Activated T-cell treated with anti-CD3 and anti-CD28 coated beads for 48 hours (primary cell): ENCODE measurements around the gene CCNK.
A peak's percentile ranks its signal among the peaks of the same experiment; 100 is the strongest.

Experiments used
- DNase-seq: peaks from one replicate; pipeline ENCODE4 v3.0.0-alpha.2; 2020; ENCODE audit warnings: low read depth

Gene CCNK

DNA sequence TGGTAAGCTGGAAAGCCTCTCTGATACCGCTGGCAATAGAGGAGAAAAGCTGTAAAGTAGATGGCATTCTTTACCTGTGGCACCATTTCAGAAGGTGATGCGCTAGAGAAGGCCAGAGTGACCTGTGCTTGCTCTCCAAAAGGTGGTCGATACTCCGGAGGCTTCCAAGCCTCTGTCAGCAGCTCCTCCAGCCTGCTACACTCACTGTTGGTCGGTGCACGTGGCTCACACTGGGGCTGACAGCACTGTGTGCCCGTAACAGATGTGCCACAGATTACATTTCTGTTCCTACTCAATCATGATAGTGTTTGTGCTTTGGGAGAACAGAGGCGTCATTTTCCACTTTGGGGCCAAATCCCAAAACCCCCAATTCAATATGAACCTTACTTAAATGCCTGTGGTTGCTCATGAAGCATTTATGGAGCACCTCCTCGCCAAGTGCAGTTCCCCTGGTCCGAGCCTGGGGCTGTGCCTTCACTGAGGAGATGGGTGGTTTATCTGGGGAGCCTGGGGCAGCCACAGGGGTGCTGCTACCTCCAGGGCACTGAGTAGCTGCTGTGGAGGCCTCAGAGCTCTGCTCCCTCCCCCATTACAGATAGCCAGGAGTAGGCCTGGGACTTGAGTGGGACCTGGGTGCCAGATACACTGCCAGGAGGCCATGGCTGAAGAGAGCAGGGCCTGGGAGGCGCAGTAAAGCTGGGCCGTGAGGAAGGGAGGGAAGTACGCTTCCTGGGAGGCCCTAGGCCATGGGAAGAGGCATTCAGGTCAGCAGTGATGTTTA is 26.8 kb downstream of the CCNK start:
- DNase-seq, result no peak

DNA sequence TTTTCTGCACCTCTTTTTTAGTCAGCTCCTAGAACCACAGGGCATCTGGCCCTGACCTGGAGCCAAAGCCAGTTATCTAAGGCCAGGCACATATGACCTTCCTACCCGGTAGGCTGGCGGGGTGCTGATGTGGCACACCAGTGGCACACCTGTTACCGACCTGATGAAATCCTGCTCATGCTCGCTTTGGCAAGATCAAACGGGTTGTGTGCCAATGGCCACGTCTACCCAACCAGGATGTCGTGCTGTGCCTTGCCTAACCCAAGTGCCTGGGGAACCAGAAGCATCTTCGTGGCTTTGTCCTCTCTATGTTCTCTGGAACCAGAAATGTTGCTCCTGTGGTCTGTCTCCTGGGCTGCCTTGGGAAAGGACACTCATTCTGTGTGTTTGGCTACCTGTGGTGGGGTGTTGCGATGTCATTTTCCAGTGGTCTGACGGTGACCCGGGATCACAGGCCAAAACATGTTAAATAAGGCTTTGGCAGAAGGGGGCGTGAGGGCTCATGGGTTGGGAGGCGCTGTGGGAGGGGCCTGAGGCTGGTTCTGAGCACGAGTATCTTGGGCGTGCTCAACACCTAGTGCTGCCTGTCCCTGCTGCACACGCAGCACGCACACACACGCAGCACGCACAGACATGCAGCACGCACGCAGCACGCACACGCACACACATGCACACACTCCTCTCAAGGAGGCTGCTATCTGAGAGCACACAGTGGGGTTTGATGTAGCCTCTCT is 27.9 kb downstream of the CCNK start:
- no peak for DNase-seq

DNA sequence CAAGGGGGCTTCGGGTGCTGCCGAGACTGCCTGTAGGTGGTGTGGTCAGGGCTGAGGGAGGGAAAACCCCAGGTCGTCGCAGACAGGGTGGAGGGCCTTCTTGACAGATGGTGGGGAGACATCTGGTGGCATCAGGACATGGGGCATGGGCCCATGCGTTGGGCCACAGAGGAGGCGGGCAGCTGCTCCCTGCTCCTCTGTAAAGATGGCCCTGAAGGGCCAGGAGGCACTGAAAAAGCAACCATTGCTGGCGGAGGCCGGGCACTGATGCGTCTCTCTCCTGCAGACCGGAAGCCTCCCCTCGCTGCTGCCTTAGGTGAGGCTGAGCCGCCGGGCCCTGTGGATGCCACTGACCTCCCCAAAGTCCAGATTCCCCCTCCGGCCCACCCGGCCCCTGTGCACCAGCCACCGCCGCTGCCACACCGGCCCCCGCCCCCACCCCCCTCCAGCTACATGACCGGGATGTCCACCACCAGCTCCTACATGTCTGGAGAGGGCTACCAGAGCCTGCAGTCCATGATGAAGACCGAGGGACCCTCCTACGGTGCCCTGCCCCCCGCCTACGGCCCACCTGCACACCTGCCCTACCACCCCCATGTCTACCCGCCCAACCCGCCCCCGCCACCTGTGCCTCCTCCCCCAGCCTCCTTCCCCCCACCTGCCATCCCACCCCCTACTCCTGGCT is 28.8 kb downstream of the CCNK start:
- DNase-seq, result no peak

DNA sequence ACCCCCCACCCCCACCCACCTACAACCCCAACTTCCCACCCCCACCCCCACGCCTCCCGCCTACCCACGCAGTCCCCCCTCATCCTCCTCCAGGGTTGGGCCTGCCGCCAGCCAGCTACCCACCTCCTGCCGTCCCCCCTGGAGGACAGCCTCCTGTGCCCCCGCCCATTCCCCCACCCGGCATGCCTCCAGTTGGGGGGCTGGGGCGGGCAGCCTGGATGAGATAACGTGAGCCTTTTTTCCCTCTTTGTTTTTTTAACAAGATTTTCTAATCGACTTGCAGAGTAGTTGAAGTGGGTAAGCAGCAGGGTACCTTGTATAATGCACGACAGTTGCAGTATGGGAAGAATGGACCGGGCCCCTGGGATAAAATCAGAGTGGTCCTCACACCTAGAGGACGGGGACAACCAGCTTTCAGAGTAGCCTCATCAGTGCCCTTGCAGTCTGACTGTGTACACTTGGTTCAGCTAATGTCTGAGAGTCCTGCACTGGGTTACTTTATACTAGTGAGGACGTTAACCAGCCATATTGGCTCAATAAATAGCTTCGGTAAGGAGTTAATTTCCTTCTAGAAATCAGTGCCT is 29.4 kb downstream of the CCNK start:
- no peak for DNase-seq

DNA sequence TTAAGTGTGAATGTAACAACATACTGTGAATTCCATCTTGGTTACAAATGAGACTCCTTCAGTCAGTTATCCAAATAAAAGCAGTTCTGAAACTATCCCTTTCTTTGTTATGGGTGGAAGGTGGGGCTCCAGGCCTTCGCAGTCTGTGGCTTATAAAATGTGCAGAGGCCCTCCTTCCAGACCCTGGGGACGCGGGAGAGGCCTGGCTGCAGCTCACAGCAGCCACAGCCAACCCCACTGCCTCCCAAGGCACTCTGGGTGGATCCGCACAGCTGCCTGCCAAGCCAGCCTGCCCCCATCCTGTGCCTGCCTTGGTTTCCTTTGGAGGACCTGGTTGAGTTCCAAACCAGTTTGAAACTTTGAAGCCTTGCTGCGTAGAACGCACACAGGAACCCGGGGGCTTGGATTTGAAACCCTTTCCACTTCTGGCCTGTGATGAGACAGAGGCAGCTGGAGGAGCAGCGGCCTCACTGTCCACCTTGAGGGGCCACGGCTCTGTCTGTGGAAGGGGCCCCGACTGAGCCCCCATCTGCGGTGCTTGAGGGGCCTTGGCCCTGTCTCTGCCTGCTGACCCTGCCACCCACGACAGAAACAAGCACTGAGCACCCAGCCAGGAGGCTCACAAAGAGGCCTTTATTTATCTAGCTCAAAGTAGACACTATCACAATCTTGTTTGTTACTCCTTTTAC is 30.4 kb downstream of the CCNK start:
- DNase-seq, result no peak

DNA sequence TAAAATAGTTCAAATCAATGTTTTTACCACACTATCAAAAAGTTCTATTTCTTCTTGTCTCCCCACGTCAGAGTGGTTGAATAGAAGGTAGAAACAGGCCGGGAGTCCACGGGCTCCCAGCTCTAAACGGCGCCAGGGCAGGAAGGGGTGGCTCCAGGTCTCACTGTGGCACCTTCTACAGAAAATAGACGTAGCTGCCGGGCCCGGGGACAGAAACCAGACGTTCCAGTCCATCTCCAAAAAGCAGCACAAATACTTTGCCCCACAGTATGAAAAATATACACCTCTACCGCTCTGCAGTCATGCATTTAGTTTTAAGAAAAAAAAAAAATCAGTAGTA is 30.9 kb downstream of the CCNK start:
- DNase-seq, result no peak

DNA sequence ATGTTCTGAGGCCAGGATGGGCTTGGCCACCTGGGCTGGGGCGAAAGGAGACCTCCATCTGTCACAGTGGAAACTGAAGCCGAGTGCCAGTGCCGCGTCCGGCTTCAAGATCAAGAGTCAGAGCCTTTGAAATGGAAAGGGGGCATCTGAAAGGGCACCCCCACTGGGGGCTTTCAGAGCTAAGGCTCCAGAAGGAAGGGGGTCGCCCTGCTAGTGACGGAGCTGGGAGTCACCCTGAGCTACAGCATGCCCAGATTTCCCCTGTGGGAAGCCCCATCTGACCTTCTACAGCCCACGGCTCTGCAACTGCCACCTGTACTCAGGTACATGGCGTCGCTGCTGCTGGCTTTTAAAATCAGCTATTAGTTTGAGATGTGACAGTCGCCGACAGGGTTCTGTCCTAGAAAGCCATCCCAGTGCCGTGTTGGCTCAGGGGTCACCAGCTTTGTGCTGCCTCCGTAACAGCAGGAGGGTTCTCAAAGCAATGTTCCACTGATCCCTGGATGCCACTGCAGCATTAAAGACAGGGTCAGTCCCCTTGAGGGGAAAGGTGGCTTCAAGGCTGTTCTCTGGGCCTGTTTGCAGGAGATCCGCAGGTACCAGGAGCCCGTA is 31.5 kb downstream of the CCNK start:
- no peak for DNase-seq

DNA sequence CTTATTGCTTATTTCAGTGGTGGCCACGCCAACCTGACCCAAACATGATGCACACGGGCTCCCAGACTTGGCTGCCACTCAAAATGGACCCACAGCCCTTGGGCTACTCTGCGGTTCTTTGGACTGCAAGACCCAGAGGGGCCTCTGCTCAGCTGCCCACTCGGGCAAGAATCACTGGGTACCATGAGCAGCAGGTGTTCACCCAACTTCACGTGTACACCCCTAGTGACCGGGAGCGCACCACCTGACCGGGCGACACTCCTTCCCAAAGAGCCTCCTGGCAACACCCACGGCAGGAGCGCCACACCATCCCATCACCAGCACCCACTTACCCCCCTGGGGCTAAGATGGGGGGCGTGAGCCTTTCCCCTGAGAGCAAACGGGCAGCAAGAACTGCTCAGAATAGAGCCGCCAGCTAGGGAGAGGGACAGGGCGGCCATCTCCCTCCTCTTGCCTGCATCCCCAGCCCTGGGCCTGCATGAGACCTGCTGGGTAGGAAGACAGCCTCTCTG is 32.0 kb downstream of the CCNK start:
- DNase-seq, result no peak

DNA sequence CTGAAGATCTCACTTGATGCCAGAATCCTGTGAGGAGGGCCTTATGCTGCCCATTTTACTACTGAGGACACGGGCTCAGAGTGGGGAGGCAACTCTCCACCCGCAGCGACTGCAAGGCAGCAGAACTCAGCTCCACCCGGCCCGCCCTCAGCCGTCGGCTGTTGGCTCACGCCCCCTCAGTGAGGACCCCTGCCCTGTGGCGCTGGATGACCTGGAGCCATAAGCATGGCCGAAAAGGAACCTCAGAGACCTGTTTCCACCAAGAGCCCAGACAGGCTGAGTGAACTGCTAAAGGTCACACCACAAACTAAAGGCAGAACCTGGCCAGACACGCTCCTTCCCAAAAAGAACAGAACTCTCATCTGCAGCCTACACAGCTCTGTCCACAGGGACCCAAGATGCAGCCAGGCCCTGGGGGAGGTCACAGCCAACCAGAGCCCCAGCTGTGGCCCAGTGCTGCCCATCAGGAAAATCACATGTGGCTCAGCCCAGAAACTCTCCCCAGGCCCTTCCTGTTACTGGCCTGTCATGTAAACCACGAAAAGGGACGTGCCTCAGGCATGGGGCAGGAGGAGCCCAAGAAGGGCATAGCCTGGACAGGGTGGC is 32.8 kb downstream of the CCNK start:
- no peak for DNase-seq

DNA sequence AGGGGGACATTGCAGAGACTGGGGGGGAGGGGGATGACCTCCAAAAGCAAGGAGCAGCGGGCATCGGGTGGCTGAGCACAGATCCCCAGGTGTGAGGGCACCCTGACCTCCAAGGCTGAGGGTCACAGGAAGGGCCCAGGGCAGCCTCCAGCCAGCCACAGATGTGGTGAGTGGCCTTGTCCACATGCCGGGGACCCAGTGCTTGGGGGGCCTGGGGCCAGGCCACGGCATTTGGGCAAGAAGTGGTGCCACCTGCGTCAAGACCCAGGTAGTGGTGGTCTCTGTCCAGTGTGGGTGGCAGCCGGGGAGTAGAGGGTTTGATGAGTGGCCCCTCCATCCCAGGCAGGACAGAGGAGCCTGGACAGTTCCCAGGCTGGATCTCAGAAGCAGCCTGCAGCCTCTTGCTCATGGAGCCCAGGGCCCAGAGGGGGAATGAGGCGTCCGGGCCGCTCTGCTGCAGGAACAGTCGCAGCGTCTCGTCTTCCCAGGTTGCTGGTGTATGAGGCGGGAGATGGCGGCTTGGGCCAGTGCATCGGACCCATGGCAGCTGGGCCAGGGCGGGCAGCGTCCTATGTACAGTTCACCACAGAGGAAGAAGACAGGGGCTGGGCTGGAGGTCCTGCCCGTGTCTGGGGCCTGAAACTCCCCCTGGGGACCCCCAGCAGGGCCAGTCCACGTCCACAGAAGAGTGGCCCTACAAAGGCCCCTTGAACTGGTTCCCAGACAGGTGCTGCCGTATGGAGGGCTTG is 33.5 kb downstream of the CCNK start:
- no peak for DNase-seq

DNA sequence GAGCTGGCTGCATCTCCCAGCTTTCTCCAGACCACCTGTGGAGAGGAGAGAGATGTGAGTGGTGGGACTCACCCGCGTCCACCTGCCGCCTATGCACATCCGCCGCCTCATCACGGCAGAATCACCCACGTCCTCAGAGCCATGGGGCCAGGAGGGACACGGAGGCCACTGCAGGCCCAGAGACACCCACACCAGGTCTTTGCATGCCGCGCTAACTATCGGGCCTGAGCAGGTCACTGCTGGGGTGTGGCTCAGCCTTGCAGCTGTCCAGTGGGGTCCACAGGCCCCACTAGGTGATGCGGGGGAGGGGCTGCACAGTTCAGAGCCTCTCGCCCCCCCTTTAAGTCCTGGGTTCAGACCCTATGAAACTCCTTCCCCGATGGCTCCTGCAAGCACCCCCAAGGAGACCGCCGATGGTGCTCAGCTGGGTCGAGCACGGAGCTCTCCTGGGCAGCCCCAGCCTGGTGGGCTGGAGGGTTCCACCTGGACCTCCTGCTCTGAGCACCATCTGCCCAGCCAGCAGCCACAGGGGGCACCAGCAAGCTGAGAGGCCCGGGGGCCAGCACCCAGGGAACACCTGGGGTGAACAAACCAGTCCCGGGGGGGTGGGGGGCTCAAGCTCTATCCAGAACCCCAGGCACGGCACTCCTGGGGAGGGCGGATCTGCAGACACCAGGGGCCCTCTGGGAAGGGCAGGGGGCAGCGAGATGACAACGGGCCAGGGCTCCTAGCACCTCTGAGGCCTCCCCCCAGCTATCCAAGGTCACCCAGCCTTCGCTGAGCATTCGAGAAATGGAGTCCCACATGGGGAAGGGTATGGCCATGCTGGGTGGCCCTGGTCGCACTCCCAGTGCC is 34.3 kb downstream of the CCNK start:
- DNase-seq, result no peak

DNA sequence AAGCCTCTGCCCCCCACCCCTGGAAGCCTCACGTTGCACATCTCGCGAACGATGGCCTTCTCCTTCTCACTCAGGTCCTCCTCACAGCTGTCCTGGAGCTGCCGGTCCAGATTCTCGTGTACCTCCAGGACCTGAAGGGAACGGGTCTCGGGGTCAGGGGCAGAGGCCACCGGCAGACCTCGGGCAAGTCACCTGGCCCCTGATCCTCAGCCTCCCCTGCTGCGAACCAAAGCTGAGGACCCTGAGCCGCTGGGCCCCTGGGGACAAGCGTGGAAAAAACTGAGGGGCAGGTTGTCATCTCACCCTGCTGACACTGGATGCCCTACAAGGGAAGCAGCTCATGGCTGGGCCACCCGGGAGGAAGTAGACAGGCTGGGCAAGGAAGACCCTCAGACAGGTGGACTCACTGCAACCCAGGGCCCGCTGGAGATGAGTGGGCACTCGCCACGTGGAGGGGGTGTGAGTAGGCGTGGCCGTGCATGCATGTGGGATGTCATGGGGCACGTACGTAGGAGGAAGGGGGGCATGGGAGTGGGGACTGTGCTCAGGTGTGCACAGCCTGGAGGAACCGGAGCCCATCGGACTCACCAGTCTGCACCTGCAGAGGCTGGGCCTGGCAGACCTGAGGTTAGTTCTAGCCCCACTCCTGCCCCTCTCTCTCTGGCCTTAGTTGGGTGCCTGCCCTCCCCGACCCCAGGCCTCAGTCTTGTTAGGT is 35.1 kb downstream of the CCNK start:
- no peak for DNase-seq

DNA sequence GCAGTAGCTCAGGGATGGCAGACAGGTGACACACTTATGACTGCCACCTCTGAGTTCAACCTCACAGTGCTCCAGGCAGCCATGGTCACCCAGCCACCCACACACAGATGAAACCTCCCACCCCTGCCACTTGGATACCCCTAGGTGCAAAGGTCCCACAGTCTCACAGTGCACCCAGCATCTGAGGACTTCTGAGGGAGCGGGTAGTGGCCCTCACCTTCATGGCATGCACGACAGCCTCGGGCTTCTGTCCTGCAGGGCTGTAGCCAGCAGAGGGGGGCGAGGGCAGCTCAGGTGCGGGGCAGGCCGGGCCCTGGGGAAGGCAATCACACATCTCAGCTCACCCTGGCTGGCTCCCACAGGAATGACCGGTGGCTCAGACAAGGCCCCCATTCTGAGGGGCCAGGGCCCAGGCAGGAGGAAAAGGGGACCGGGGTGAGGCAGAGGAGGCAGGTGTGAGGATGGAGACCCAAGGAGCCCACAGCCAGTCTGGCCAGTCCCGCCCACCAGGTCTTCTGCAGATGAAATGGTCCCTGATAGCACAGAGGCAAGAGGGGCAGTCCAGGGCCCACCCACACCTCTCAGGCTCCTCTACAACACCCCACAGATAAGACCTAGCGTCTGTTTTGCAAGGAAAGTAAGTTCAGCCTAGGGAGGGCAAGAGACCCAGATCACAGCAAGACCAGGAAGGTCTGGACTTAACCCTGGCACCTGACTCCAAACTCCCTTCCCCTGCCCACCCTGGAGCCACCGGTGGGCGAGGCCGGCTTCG is 35.8 kb downstream of the CCNK start:
- no peak for DNase-seq

DNA sequence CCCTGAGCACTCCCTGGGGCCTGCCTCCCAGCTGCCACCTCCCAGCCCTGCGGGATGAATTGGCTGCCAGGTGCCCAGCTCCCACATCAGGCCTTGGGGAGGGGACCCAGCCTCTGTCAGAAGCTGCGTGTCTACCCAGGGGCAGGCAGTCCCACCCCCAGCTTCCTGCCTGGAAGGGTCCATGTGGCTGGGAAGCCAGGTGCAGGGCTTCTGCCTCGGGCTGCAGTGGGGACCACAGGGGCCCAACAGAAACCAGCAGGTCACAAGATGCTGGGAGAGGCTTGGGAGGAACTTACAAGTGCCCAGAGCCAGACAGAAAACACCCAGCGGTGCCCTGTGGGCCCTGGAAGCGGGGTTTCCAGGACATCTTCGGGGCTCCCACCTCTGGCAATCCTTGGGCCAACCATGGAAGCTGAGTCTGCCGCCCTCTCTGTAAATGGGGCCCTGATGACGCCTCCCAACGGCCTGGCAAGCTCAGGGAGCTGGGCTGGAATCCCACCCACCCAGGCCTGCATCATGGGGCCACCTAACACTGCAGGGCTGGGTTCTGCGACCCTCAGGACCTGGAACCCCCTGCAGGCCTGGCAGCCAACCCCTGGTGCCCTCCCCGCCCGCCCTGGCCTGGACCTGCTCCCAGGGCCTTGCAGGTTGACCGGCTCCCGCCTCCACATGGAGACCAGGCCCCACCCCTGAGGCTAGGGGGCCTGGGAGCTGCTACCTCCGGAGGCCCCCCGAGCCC is 36.6 kb downstream of the CCNK start:
- DNase-seq, result no peak

DNA sequence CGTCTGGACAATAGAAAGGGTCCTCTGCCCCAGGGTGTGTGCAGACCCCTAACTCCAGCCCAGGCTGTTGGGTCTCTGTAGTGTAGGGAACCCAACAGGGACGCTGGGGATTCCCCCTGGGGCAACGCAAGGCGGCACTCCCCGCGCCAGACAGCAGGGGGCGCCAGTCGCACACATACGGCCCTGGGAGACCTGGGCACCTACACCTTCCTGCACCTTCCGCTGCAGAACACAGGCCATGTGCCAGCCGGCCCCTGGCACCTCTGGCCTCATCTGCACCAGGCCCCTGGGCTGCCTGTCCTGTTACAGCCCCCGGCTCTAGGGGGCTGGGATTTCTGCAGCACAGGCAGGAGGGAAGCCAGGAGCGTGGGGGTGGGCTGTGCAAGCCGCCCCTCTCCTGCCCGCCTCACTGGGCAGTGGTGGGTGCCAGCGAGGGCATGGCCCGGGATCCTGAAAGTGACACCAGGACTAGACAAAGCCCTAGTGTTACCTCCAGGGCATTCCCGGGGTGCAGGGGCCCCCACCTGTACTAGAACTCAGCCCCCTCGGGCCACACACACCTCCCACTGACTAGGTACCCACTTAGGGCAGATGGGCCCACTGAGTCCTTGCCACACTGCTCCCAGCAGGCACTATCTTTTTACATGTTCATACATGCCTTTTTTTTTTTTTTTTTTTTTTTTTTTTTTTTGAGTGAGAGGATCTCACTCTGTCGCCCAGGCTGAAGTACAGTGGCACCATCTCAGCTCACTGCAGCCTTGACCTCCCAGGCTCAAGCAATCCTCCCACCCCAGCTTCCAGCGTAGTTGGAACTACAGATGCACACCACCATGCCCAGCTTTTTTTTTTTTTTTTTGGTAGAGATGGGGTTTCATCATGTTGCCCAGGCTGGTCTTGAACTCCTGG is 37.5 kb downstream of the CCNK start:
- DNase-seq, result peak; percentile 81

DNA sequence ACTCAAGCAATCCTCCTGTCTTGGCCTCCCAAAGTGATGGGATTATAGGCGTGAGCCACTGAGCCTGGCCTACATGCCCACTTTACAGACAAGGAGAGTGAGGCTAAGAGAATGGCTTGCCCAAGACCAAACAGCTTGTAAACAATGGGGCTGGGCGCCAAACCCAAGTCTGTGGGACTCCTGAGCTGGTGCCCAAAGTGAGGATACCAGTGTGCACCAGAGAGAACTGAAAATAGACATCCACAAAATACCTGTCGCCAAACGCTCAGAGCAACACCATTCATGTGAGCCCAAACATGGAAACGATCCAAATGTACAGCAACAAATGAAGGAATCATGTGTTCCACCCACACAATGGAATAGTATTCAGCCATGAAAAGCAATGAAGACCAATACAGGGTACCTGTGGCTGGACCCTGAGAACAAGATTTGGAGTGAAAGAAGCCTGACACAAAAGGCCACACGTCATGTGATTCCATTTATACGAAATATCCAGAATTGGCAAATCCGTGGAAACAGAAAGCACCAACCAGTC is 38.2 kb downstream of the CCNK start:
- DNase-seq, result no peak
